Upper lobe of left lung (tissue), 4 donors: ENCODE data around the gene LTB.

Experiments
- POLR2AphosphoS5 ChIP-seq, 2 donors: sonication (generic); formaldehyde crosslinking; IDR thresholded peaks; one replicate each; pipeline ENCODE4 v1.5.1; 2017; ENCODE audit warnings: antibody characterized with exemption in 2 of 2
- TF ChIP-seq, protein P1 (sequence below), 6 experiments: fragments of 450-650 bp in 4 of 6; fragments of 200-600 bp in 2 of 6; sonication (generic) in 2 of 6; IDR thresholded peaks; one replicate each; pipeline ENCODE4 v1.5.1; 2016 to 2019; ENCODE audit warnings: antibody characterized with exemption in 6 of 6

DNA sequence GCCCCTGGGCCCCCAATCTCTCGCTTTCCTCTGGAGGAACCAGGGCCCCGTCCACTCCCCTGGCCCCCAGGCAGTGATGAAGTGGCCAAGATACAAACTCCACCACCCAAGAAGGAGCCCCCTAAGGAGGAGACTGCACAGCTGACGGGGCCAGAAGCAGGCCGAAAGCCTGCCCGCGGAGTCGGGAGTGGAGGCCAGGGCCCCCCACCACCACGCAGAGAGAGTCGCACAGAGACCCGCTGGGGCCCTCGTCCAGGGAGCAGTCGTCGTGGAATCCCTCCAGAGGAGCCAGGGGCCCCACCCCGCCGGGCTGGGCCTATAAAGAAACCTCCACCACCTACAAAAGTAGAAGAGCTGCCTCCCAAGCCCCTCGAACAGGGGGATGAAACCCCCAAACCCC, 49.0 kb upstream of the LTB start:
- TF ChIP-seq, protein P1, sequence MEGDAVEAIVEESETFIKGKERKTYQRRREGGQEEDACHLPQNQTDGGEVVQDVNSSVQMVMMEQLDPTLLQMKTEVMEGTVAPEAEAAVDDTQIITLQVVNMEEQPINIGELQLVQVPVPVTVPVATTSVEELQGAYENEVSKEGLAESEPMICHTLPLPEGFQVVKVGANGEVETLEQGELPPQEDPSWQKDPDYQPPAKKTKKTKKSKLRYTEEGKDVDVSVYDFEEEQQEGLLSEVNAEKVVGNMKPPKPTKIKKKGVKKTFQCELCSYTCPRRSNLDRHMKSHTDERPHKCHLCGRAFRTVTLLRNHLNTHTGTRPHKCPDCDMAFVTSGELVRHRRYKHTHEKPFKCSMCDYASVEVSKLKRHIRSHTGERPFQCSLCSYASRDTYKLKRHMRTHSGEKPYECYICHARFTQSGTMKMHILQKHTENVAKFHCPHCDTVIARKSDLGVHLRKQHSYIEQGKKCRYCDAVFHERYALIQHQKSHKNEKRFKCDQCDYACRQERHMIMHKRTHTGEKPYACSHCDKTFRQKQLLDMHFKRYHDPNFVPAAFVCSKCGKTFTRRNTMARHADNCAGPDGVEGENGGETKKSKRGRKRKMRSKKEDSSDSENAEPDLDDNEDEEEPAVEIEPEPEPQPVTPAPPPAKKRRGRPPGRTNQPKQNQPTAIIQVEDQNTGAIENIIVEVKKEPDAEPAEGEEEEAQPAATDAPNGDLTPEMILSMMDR (IDR thresholded peaks at IDR 0.05), result no peak
- no peak for TF ChIP-seq POLR2AphosphoS5 (IDR thresholded peaks at IDR 0.05)
